HCT116 (cell line): ENCODE measurements around the gene SP3.

Experiments
- CEBPB ChIP-seq: IDR thresholded peaks from 2 replicates; pipeline ENCODE4 v1.6.1; 2012; ENCODE audit warnings: low read depth
- CTCF ChIP-seq, 3 experiments: fragments of 200-600 bp in 1 of 3; sonication (generic) in 1 of 3; IDR thresholded peaks in 2 of 3; conservative IDR thresholded peaks in 1 of 3; 2 replicates each; pipeline ENCODE4 v1.5.1; 2012 to 2017; ENCODE audit warnings: low read depth in 2 of 3, low read length in 2 of 3, antibody characterized with exemption in 1 of 3, borderline replicate concordance in 1 of 3, control low read depth in 1 of 3, mild to moderate bottlenecking in 1 of 3, mixed read lengths in 1 of 3, mixed run types in 1 of 3, moderate library complexity in 1 of 3; ENCODE audit not compliant: insufficient read depth in 1 of 3
- FOSL1 ChIP-seq: IDR thresholded peaks from 2 replicates; pipeline ENCODE4 v1.6.1; 2012; ENCODE audit warnings: low read depth
- MAX ChIP-seq: IDR thresholded peaks from 2 replicates; pipeline ENCODE4 v1.6.1; 2012
- SP1 ChIP-seq: IDR thresholded peaks from 2 replicates; pipeline ENCODE4 v1.6.1; 2012; ENCODE audit warnings: low read depth

GRCh38 chr2:173891315-173892037, 73.7 kb downstream of the SP3 start:
- TF ChIP-seq SP1 (no peak), CTCF (IDR thresholded peaks at IDR 0.05 in 2 of 3, conservative IDR thresholded peaks at IDR 0.05 in 1 of 3; ENCODE audit: borderline replicate concordance in 1 of 3, insufficient read depth in 1 of 3, low read depth in 2 of 3, low read length in 2 of 3) (no peak), CEBPB (no peak), FOSL1 (no peak), MAX (no peak)
